ENCODE results near the gene PLXNA3.

PLXNA3 gene

GRCh38 chrX:154458116-154458953 lies at the start of gene PLXNA3:
PLXNA3 (plus strand) TSS chrX:154458281; CDS start chrX:154460184, 1,903 bp downstream.
- no peak for DNase-seq

DNA sequence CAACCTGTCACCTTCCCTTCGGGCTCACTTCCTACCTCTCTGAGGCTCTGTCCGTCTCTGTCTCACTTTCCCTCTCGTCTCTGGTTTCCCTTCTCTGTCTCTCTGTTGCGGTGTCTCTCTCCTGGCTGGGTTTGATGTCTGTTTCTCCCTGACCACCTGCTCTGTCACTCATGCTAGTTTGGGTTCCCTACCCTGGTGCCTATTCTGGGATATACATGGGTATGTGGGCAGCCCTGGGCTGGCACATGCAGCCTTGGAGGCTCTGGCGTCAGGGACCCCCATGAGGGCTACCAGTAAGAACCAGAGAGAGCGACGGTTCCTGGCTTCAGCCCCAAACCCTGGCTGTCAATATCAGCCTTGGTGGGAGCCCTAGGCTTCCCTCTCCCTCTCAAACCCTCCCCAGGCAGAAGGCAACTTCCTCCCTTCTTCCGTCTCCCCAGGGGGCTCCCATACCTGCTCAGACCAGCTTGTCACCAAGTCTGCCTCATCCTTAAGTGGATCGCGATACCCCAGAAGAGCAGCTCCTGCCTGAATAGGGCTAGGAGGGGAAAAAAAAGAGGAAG lies 49.3 kb upstream of the PLXNA3 start:
- DNase-seq, result no peak

- peak; percentile 62 for DNase-seq
These were observed 48.7 kb upstream of the PLXNA3 start, which contains the start of gene DNASE1L1 for GRCh38 chrX:154409222-154409871. DNASE1L1 (minus strand) TSS chrX:154409254; CDS start chrX:154405568, 3,686 bp downstream.

- no peak for DNase-seq
These were observed 46.1 kb upstream of the PLXNA3 start for GRCh38 chrX:154411981-154412340.

DNA sequence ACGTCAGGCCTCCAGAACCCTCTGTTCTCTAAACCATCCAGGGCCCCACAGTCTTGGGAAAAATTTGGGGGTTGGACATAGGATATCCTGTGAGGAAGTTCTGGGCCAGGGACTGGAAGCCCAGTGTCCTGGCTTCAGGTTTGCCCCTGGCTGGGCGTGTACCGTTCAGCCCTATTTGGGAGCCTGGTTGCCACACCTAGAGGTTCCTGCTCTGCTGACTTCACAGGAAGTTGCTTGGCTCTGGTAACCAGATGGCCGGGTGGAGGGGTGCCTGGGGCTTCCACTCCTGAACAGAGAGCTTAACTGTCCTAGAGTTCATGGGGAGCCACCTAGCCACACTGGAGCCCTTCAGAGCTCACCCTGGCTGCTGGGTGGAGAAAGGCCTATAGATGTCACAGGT lies 45.6 kb upstream of the PLXNA3 start:
- no peak for DNase-seq

DNA sequence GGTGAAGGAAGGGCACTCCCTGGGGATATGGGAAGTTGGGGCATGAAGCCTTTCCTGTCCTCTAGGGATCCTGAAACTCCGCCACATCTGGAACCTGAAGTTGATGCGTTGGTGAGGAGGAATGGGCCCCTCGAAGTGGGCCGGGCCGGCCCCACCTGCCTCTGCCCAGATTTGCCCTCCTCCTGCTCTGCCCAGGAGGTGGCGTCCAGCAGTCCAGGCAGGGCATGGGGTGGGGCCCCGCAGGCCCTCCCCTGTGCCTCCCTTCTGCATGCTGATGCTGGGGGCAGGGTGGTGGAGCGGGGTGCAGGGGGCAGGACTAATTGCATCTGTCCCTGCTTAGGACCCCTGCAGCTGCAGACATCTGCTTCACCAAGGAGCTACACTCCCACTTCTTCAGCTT lies 44.9 kb upstream of the PLXNA3 start:
- no peak for DNase-seq

GRCh38 chrX:154417157-154417556 lies 40.9 kb upstream of the PLXNA3 start:
- DNase-seq, result no peak

DNA sequence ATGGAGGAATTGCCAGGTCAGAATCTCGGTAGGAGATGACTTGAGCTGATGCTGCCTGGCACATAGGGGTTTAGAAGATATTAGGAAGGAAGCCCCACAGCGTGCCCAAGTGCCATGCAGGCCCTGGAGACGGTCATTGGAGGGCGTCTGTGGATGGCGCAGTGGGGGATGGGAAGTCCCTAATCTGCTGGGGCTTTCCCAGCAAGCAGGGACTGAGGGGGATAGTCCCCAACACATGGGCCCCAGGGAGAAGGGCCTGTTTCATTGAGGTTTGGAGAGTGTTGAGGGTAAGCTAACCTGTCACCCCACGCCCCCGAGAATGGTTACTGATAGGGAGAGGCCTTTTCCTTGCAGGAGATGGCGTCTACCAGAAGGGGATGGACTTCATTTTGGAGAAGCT lies 38.9 kb upstream of the PLXNA3 start:
- DNase-seq, result no peak

DNA sequence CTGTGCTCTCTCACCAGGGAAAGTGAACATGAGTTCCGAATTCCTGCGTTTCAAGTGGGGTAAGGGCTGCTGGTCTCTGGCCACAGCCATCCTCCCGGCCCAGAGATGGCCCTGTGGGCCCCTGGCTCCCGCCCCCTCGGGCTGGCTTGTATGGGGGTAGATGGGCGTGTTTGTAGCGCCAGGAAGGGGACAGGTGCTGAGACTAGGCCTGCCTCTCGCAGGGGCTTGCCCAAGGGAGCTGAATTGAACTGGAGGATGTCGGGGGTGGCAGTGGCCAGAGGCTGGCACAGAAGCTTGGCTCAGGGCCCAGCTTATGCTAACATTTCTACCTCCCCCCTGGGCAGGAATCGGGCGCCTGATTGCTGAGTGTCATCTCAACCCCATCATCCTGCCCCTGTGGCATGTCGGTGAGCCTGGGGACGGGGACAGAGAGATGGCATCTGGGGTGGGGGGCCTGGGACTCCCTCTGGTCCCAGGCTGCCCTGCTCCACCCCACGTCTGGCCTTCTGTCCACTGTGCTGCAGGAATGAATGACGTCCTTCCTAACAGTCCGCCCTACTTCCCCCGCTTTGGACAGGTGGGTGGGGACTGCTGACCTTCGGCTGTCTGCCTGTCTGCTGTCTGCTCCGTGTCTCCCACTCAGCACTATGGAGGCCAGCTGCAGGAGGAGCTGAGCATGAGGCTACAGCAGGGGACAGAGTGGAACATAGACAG lies 38.2 kb upstream of the PLXNA3 start:
- no peak for DNase-seq

GRCh38 chrX:154420402-154420756 lies 37.7 kb upstream of the PLXNA3 start:
- DNase-seq, result no peak

- DNase-seq, result no peak
These were observed 30.9 kb upstream of the PLXNA3 start for GRCh38 chrX:154426916-154427770.

DNA sequence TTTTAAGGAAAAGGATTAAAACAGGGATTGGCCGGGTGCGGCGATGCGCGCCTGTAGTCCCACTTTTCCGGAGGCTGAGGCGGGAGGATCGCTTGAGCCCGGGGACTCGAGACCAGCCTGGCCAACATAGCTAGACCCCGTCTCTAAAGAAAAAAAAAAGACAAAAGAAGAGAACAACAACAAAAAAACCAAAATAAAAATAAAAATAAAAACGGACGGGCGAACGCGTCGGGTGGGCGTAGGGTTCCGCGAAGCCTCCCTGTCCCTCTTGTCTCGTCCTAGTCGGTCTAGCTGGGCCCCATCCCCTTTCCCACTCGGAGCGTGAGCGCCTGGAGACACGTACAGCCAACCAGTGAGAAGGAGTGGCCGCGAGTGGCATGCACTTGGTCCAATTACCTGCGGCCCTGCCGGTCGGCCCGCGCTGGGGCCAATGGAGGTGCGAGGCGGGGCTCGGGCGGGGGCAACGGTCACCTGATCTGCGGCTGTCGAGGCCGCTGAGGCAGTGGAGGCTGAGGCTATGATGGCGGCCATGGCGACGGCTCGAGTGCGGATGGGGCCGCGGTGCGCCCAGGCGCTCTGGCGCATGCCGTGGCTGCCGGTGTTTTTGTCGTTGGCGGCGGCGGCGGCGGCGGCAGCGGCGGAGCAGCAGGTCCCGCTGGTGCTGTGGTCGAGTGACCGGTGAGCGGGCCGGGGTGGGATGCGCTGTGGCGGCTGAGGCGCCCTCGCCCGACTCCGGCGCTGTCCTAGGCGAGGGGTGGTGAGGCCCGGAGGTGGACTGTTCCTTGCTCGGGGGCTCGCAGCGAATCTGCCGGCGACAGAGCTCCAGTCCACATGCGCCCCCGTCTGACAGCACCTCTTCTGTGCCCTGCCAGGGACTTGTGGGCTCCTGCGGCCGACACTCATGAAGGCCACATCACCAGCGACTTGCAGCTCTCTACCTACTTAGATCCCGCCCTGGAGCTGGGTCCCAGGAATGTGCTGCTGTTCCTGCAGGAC lies 29.6 kb upstream of the PLXNA3 start, which contains the start of gene ATP6AP1:
ATP6AP1 (plus strand) TSS at position 502 of the 996 bp plus-strand sequence; CDS start at position 518, 16 bp downstream.
- peak; percentile 71 for DNase-seq

DNA sequence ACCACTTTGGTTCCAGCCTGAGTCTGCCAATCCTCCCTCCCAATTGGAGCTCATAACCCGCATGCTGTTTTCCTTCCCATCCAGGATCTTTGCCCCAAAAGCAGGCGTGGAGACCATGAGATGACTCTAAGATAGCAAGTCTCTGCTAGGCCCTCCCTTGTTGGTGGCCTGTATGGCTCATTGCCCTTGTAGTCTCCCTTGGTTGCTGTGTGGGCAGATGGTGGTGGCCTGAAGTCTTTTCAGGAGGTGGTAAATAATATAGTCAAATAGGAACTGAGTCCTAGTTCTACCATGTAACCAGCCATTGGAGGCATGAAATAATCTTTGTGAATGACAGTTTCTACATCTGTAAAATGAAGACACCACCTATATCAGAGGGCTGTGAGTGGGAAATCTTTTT lies 28.4 kb upstream of the PLXNA3 start:
- DNase-seq, result no peak

- DNase-seq, result no peak
These were observed 27.6 kb upstream of the PLXNA3 start for GRCh38 chrX:154430479-154430878.

- no peak for DNase-seq
These were observed 27.2 kb upstream of the PLXNA3 start for GRCh38 chrX:154430916-154431315.

DNA sequence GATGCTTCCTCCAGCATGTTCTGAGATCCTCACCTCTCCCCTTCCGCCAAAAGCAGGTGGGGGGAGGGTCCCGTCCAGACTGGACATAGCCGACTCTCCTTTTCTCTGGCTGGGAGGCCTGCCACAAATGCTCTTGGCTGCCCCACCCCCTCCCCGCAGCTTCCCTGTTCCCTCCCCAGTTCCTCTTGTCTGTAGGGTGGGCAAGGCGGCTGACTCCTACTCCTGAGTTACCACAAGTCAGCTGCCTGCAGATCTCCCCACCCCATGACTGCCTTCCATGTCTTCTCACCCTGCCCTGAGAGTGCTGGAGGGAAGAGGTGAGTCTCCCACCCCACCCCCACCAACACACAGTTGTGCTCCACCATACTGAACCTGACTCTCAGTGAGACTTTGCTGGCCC lies 26.7 kb upstream of the PLXNA3 start:
- no peak for DNase-seq

DNA sequence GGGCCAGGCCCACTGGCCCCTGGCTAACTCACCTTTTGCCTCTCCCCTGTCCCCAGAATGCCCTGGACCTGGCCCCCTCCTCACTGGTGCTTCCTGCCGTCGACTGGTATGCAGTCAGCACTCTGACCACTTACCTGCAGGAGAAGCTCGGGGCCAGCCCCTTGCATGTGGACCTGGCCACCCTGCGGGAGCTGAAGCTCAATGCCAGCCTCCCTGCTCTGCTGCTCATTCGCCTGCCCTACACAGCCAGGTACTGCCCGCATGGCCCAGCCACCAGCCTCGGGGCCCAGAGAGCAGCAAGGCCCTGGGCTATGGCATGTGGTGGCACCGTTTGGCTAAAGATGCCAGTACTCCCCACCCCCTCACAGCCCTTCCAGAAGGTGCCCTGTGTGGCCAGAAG lies 25.9 kb upstream of the PLXNA3 start:
- no peak for DNase-seq

GRCh38 chrX:154433605-154434004 lies 24.5 kb upstream of the PLXNA3 start:
- no peak for DNase-seq

DNA sequence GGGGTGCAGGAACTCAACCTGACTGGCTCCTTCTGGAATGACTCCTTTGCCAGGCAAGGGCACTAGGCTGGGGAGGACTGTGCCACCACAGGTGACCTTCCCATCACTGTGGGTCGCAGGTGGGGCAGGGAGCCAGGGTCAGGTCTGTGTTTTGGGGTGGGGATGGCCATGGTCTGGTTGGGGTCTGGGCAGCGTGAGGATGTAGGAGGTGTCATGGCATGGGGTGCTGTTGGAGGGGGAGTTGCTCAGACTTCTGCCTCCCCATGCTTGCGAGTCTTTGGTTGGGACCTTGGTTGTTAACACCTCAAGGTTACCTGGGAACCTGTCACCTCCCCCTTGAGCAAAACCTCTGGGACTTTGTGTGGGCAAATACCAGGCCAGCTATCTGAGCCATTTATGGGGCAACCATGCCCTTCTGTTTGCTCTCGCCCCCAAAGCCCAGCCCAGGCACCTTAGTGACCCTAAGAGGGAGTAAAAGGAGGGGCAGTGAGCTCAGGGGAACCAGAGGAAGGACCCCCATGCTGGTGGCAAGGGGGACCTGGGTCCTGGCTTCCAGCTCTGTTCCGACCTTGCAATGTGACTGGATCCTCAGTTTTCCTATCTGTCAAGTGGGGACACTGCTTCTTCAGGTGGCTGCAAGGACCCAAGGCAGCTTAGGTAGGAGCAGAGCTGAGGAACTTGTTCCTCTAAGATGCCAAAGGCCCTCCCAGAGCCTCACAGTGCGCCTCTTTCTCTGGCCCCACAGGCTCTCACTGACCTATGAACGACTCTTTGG lies 23.5 kb upstream of the PLXNA3 start:
- no peak for DNase-seq

GRCh38 chrX:154435171-154435733 lies 22.8 kb upstream of the PLXNA3 start:
- DNase-seq, result no peak
